GM23338 (cell line): ENCODE measurements around the gene ATG7. TPM values are rescaled to one million over a fixed set of nuclear protein-coding genes. Genes with fewer than 3 reads are reported as not detected.

Experiments
- ATAC-seq: fragments of 200-7000 bp; cut with Tn5 transposase; 3 replicates; pipeline ENCODE4 v1.9.1; 2020
- DNase-seq: peaks from one replicate; pipeline ENCODE4 v3.0.0-alpha.2; 2015; ENCODE audit warnings: low spot score
- H2AFZ ChIP-seq: fragments of 200-600 bp; sonication (generic); 2 replicates; pipeline ENCODE4 v1.8.0; 2016; ENCODE audit warnings: antibody characterized with exemption, mild to moderate bottlenecking, moderate library complexity
- H3F3A ChIP-seq: fragments of 200-600 bp; sonication (generic); replicated peaks from 2 replicates; pipeline ENCODE4 v1.8.0; 2017; ENCODE audit warnings: antibody characterized with exemption, mixed run types, low read depth
- H3K27ac ChIP-seq: fragments of 200-600 bp; sonication (generic); 2 replicates; pipeline ENCODE4 v1.6.1; 2016; ENCODE audit warnings: low read depth
- H3K27me3 ChIP-seq: fragments of 200-600 bp; sonication (generic); 2 replicates; pipeline ENCODE4 v1.8.0; 2016; ENCODE audit warnings: mild to moderate bottlenecking, mixed run types, moderate library complexity; ENCODE audit not compliant: insufficient read depth
- H3K36me3 ChIP-seq: fragments of 200-600 bp; sonication (generic); 2 replicates; pipeline ENCODE4 v1.8.0; 2016; ENCODE audit warnings: mild to moderate bottlenecking; ENCODE audit not compliant: insufficient read depth
- H3K4me1 ChIP-seq: fragments of 200-600 bp; sonication (generic); 2 replicates; pipeline ENCODE4 v1.8.0; 2016; ENCODE audit warnings: mild to moderate bottlenecking, moderate library complexity; ENCODE audit not compliant: insufficient read depth
- H3K4me2 ChIP-seq: fragments of 200-600 bp; sonication (generic); 2 replicates; pipeline ENCODE4 v1.7.1; 2017; ENCODE audit warnings: mixed run types
- H3K4me3 ChIP-seq: fragments of 200-600 bp; sonication (generic); 2 replicates; pipeline ENCODE4 v1.6.1; 2016; ENCODE audit warnings: mixed run types
- H3K79me2 ChIP-seq: fragments of 200-600 bp; sonication (generic); replicated peaks from 2 replicates; pipeline ENCODE4 v1.8.0; 2017; ENCODE audit warnings: mild to moderate bottlenecking; ENCODE audit not compliant: insufficient read depth
- H3K9me2 ChIP-seq: fragments of 200-600 bp; sonication (generic); 2 replicates; pipeline ENCODE4 v1.8.0; 2017; ENCODE audit not compliant: insufficient read depth
- H4K20me1 ChIP-seq: fragments of 200-600 bp; sonication (generic); replicated peaks from 2 replicates; pipeline ENCODE4 v1.8.0; 2017; ENCODE audit warnings: mild to moderate bottlenecking; ENCODE audit not compliant: insufficient read depth
- H3K27ac Mint-ChIP-seq: 2 replicates; pipeline ENCODE4 v1.8.0; 2020; ENCODE audit warnings: inconsistent platforms, mild to moderate bottlenecking, moderate library complexity, mixed read lengths
- H3K27me3 Mint-ChIP-seq: 3 replicates; pipeline ENCODE4 v1.8.0; 2022; ENCODE audit warnings: low read depth, mild to moderate bottlenecking, moderate library complexity, mixed read lengths, inconsistent platforms; ENCODE audit not compliant: insufficient read depth, poor library complexity
- H3K36me3 Mint-ChIP-seq: 3 replicates; pipeline ENCODE4 v1.8.0; 2021; ENCODE audit warnings: low read depth, mild to moderate bottlenecking, inconsistent platforms, moderate library complexity, mixed read lengths
- H3K4me1 Mint-ChIP-seq: 3 replicates; pipeline ENCODE4 v1.8.0; 2020; ENCODE audit warnings: mild to moderate bottlenecking, inconsistent platforms, mixed read lengths
- H3K4me3 Mint-ChIP-seq: 3 replicates; pipeline ENCODE4 v1.8.0; 2021; ENCODE audit warnings: moderate library complexity, mild to moderate bottlenecking, inconsistent platforms, mixed read lengths
- H3K9me3 Mint-ChIP-seq: 3 replicates; pipeline ENCODE4 v1.8.0; 2020; ENCODE audit warnings: moderate library complexity, mild to moderate bottlenecking, inconsistent platforms, mixed read lengths
- CREB1 ChIP-seq: fragments of 250-450 bp; sonication (Bioruptor Pico); IDR thresholded peaks from 2 replicates; pipeline ENCODE4 v1.5.0; 2020; ENCODE audit warnings: low read depth, mild to moderate bottlenecking, moderate library complexity
- CTCF ChIP-seq, 2 experiments: fragments of 200-600 bp in 1 of 2; sonication (generic) in 1 of 2; conservative IDR thresholded peaks; 2 replicates each; pipeline versions ENCODE4 v1.5.1 to v1.6.1; 2016 to 2017; ENCODE audit warnings: antibody characterized with exemption in 2 of 2, low read depth in 2 of 2, mild to moderate bottlenecking in 2 of 2, moderate library complexity in 1 of 2
- EZH2 ChIP-seq: fragments of 200-600 bp; sonication (generic); IDR thresholded peaks from one replicate; pipeline ENCODE4 v1.8.0; 2017; ENCODE audit warnings: antibody characterized with exemption, mild to moderate bottlenecking, low read depth; ENCODE audit not compliant: unreplicated experiment
- EZH2phosphoT487 ChIP-seq: fragments of 200-600 bp; sonication (generic); IDR thresholded peaks from one replicate; pipeline ENCODE4 v1.8.1; 2018; ENCODE audit warnings: antibody characterized with exemption; ENCODE audit not compliant: unreplicated experiment
- JUNB ChIP-seq: IDR thresholded peaks from one replicate; pipeline ENCODE4 v1.6.1; 2016; ENCODE audit warnings: antibody characterized with exemption; ENCODE audit not compliant: unreplicated experiment
- NANOG ChIP-seq: IDR thresholded peaks from 2 replicates; pipeline ENCODE4 v1.6.1; 2016; ENCODE audit warnings: antibody characterized with exemption, borderline replicate concordance
- ZNF331 ChIP-seq: fragments of 250-450 bp; sonication (Bioruptor Pico); IDR thresholded peaks from 2 replicates; pipeline ENCODE4 v1.5.0; 2020; ENCODE audit warnings: low read depth, mild to moderate bottlenecking, moderate library complexity
- polyA plus RNA-seq: library from polyadenylated mRNA; unstranded; fragments of >200 nt; fragmentation: Nextera tagmentation; extraction: Ambion mirVana; gene quantifications from 2 replicates; pipeline ENCODE4 v1.2.1, GENCODE V29; 2016
- total RNA-seq: library from RNA; depleted of rRNA; stranded (reverse); fragments of >200 nt; shearing (Covaris generic); gene quantifications from 2 replicates; pipeline ENCODE4 v1.2.3, GENCODE V29; 2014
- TF ChIP-seq, protein P1 (sequence below): fragments of 250-450 bp; sonication (Bioruptor Pico); IDR thresholded peaks from 2 replicates; pipeline ENCODE4 v1.5.0; 2020; ENCODE audit warnings: mild to moderate bottlenecking, moderate library complexity
- TF ChIP-seq, protein P2 (sequence below): IDR thresholded peaks from 2 replicates; pipeline ENCODE4 v1.6.1; 2016; ENCODE audit warnings: antibody characterized with exemption

The ATG7 gene
- total and polyA plus RNA-seq, 2 experiments from 2014 or later = 16.2 to 36.7 TPM

DNA sequence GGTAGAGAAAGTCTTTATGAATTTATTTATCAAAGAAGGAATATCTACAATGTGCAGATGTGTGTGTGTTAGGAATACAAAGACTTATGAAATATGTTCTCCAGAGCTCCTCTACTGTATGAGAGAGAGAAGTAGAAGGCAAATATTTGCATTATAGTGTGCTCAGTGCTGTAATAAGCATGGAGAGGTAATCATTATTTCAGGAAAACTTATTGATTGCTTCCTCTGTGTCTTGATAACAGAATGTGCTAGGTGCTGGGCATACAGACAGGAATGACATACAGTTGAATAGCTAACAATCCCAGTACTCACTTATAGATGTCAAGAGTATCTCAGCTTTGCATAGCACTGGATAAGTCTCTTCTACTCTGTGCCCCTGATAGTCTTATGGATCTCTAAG lies 30.2 kb downstream of the ATG7 start (continued):
- TF ChIP-seq EZH2phosphoT487 = no peak

GRCh38 chr3:11304175-11304574 lies 32.0 kb downstream of the ATG7 start:
- no peak for DNase-seq
- H3K9me2 ChIP-seq = no peaks in the 10 kb centered on the region
- no peaks in the 10 kb centered on the region for H3K27me3 Mint-ChIP-seq
- no peak overlapping the region for H2AFZ ChIP-seq
- H3K4me3 ChIP-seq = no peak overlapping the region
- no peak overlapping the region for H3K4me2 ChIP-seq
- H3K9me3 Mint-ChIP-seq = no peaks in the 10 kb centered on the region
- no peak overlapping the region for H3K4me3 Mint-ChIP-seq
- H3K27ac ChIP-seq = no peak overlapping the region
- H4K20me1 ChIP-seq = no peaks in the 10 kb centered on the region
- H3K27me3 ChIP-seq = no peaks in the 10 kb centered on the region
- peaks cover 8% of the 10 kb centered on the region; the same call in 2 of the 3 replicates for H3K36me3 Mint-ChIP-seq
- no peak for ATAC-seq
- H3K36me3 ChIP-seq = no peaks in the 10 kb centered on the region
- H3K4me1 ChIP-seq = no peaks in the 10 kb centered on the region
- TF ChIP-seq EZH2phosphoT487 (no peak), JUNB (no peak)
- H3K79me2 ChIP-seq = no peaks in the 10 kb centered on the region
- no peaks in the 10 kb centered on the region for H3F3A ChIP-seq
- no peak overlapping the region for H3K27ac Mint-ChIP-seq
- peaks cover 9% of the 10 kb centered on the region; the same call in 2 of the 3 replicates for H3K4me1 Mint-ChIP-seq

DNA sequence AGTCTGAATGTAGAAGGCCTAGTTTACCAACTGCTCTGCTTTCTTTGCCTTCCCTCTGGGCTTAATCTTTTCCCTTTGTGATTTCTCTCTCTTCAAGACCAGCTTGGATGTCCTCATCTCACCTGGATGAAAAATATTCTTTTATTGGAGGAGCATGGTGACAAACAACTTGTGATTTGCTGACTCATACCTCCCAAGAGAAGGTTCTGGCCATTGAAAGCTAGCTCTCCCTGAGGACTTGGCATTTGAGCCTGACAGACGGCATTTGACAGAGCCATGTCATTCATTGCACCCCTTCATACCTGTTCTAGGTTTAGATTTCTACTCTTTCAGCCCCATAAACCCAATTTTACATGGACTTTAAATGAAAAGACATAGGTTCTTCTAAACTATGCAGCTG lies 33.3 kb downstream of the ATG7 start:
- Histone ChIP-seq H3K4me2 (no peak overlapping the region), H3K36me3 (no peaks in the 10 kb centered on the region), H3K4me1 (no peaks in the 10 kb centered on the region), H3K4me3 (no peak overlapping the region), H4K20me1 (no peaks in the 10 kb centered on the region), H3K9me2 (no peaks in the 10 kb centered on the region), H3K79me2 (no peaks in the 10 kb centered on the region), H2AFZ (no peak overlapping the region), H3K27me3 (no peaks in the 10 kb centered on the region), H3F3A (no peaks in the 10 kb centered on the region), H3K27ac (no peak overlapping the region)
- peaks cover 9% of the 10 kb centered on the region; the same call in 2 of the 3 replicates for H3K4me1 Mint-ChIP-seq
- no peak overlapping the region for H3K4me3 Mint-ChIP-seq
- H3K27ac Mint-ChIP-seq = peak overlapping the region; percentile 82
- no peaks in the 10 kb centered on the region for H3K27me3 Mint-ChIP-seq
- H3K9me3 Mint-ChIP-seq = no peaks in the 10 kb centered on the region
- no peak for ATAC-seq
- no peak for DNase-seq
- peaks cover 8% of the 10 kb centered on the region; the same call in 2 of the 3 replicates for H3K36me3 Mint-ChIP-seq
- no peak for TF ChIP-seq CREB1 (CRISPR knock-in tag)
- TF ChIP-seq EZH2 = no peak
- no peak for TF ChIP-seq ZNF331 (CRISPR knock-in tag)
- no peak for TF ChIP-seq CTCF (conservative IDR thresholded peaks at IDR 0.05; ENCODE audit: low read depth in 2 of 2)
- no peak for TF ChIP-seq NANOG
- TF ChIP-seq, protein P1, sequence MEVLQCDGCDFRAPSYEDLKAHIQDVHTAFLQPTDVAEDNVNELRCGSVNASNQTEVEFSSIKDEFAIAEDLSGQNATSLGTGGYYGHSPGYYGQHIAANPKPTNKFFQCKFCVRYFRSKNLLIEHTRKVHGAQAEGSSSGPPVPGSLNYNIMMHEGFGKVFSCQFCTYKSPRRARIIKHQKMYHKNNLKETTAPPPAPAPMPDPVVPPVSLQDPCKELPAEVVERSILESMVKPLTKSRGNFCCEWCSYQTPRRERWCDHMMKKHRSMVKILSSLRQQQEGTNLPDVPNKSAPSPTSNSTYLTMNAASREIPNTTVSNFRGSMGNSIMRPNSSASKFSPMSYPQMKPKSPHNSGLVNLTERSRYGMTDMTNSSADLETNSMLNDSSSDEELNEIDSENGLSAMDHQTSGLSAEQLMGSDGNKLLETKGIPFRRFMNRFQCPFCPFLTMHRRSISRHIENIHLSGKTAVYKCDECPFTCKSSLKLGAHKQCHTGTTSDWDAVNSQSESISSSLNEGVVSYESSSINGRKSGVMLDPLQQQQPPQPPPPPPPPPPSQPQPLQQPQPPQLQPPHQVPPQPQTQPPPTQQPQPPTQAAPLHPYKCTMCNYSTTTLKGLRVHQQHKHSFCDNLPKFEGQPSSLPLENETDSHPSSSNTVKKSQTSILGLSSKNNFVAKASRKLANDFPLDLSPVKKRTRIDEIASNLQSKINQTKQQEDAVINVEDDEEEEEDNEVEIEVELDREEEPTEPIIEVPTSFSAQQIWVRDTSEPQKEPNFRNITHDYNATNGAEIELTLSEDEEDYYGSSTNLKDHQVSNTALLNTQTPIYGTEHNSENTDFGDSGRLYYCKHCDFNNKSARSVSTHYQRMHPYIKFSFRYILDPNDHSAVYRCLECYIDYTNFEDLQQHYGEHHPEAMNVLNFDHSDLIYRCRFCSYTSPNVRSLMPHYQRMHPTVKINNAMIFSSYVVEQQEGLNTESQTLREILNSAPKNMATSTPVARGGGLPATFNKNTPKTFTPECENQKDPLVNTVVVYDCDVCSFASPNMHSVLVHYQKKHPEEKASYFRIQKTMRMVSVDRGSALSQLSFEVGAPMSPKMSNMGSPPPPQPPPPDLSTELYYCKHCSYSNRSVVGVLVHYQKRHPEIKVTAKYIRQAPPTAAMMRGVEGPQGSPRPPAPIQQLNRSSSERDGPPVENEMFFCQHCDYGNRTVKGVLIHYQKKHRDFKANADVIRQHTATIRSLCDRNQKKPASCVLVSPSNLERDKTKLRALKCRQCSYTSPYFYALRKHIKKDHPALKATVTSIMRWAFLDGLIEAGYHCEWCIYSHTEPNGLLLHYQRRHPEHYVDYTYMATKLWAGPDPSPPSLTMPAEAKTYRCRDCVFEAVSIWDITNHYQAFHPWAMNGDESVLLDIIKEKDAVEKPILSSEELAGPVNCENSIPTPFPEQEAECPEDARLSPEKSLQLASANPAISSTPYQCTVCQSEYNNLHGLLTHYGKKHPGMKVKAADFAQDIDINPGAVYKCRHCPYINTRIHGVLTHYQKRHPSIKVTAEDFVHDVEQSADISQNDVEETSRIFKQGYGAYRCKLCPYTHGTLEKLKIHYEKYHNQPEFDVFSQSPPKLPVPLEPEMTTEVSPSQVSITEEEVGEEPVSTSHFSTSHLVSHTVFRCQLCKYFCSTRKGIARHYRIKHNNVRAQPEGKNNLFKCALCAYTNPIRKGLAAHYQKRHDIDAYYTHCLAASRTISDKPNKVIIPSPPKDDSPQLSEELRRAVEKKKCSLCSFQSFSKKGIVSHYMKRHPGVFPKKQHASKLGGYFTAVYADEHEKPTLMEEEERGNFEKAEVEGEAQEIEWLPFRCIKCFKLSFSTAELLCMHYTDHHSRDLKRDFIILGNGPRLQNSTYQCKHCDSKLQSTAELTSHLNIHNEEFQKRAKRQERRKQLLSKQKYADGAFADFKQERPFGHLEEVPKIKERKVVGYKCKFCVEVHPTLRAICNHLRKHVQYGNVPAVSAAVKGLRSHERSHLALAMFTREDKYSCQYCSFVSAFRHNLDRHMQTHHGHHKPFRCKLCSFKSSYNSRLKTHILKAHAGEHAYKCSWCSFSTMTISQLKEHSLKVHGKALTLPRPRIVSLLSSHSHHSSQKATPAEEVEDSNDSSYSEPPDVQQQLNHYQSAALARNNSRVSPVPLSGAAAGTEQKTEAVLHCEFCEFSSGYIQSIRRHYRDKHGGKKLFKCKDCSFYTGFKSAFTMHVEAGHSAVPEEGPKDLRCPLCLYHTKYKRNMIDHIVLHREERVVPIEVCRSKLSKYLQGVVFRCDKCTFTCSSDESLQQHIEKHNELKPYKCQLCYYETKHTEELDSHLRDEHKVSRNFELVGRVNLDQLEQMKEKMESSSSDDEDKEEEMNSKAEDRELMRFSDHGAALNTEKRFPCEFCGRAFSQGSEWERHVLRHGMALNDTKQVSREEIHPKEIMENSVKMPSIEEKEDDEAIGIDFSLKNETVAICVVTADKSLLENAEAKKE (CRISPR knock-in tag) = no peak
- TF ChIP-seq, protein P2, sequence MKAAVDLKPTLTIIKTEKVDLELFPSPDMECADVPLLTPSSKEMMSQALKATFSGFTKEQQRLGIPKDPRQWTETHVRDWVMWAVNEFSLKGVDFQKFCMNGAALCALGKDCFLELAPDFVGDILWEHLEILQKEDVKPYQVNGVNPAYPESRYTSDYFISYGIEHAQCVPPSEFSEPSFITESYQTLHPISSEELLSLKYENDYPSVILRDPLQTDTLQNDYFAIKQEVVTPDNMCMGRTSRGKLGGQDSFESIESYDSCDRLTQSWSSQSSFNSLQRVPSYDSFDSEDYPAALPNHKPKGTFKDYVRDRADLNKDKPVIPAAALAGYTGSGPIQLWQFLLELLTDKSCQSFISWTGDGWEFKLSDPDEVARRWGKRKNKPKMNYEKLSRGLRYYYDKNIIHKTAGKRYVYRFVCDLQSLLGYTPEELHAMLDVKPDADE = no peak
